HFFc6 (cell line): ENCODE results near the gene EPHX1. TPM values are rescaled to one million over a fixed set of nuclear protein-coding genes. Genes with fewer than 3 reads are reported as not detected.

Source experiments
- DNase-seq: peaks from one replicate; pipeline ENCODE4 v3.0.0-alpha.2; 2018
- H3K27ac Mint-ChIP-seq: 2 replicates; pipeline ENCODE4 v1.8.0; 2020; ENCODE audit warnings: mild to moderate bottlenecking, mixed read lengths
- H3K27me3 Mint-ChIP-seq: 2 replicates; pipeline ENCODE4 v1.8.0; 2021; ENCODE audit warnings: mild to moderate bottlenecking, moderate library complexity, mixed read lengths; ENCODE audit not compliant: insufficient read depth
- H3K36me3 Mint-ChIP-seq: 2 replicates; pipeline ENCODE4 v1.8.0; 2021; ENCODE audit warnings: low read depth, mixed read lengths
- H3K4me1 Mint-ChIP-seq: 2 replicates; pipeline ENCODE4 v1.8.0; 2020; ENCODE audit warnings: low read depth, mixed read lengths
- H3K4me3 Mint-ChIP-seq: 2 replicates; pipeline ENCODE4 v1.8.0; 2020; ENCODE audit warnings: mild to moderate bottlenecking, moderate library complexity, mixed read lengths
- H3K9me3 Mint-ChIP-seq: 2 replicates; pipeline ENCODE4 v1.8.0; 2020; ENCODE audit warnings: mild to moderate bottlenecking, mixed read lengths
- CTCF ChIP-seq: fragments of 200-600 bp; sonication (generic); IDR thresholded peaks from 2 replicates; pipeline ENCODE4 v1.5.0; 2021; ENCODE audit warnings: antibody characterized with exemption, mild to moderate bottlenecking
- total RNA-seq, 6 experiments: library from RNA; stranded (reverse); fragmentation: NEBNext Ultra II Directional; extraction: Animal tissue kit (Norgen Biotek cat#: 25700); gene quantifications; 2 replicates in 1 of 6; 3 replicates in 5 of 6; pipeline ENCODE4 v1.2.3, GENCODE V29; 2021

EPHX1 gene
- total RNA-seq, 6 experiments from 2014 or later: 30.3 to 38.7 (median 34.9) TPM

- H3K9me3 Mint-ChIP-seq: no peaks in the 10 kb centered on the region
- H3K36me3 Mint-ChIP-seq: no peaks in the 10 kb centered on the region
- DNase-seq: no peak
- no peak overlapping the region for H3K4me3 Mint-ChIP-seq
- TF ChIP-seq CTCF: no peak
- H3K4me1 Mint-ChIP-seq: peaks cover 6% of the 10 kb centered on the region
- no peaks in the 10 kb centered on the region; the same call in 1 of the 2 replicates for H3K27me3 Mint-ChIP-seq
- H3K27ac Mint-ChIP-seq: no peak overlapping the region
Observed at GRCh38 chr1:225888289-225888897, 78.5 kb downstream of the EPHX1 start.

GRCh38 chr1:225888898-225889601, 79.1 kb downstream of the EPHX1 start, which contains the start of gene LEFTY1:
Gene LEFTY1 (minus strand): TSS chr1:225889146. CDS start chr1:225889066, 80 bp downstream.
- Mint-ChIP-seq H3K4me1 (no peaks in the 10 kb centered on the region; the same call in 1 of the 2 replicates), H3K27ac (no peak within 1 kb of the TSS), H3K27me3 (no peaks in the 10 kb centered on the region; the same call in none of the 2 replicates), H3K4me3 (no peak within 1 kb of the TSS), H3K36me3 (no peaks in the 10 kb centered on the region), H3K9me3 (no peaks in the 10 kb centered on the region)
- TF ChIP-seq CTCF: no peak
- no peak for DNase-seq

GRCh38 chr1:225889743-225890142, 79.8 kb downstream of the EPHX1 start:
- no peaks in the 10 kb centered on the region for H3K9me3 Mint-ChIP-seq
- DNase-seq: no peak
- no peaks in the 10 kb centered on the region; the same call in none of the 2 replicates for H3K27me3 Mint-ChIP-seq
- no peak overlapping the region for H3K4me3 Mint-ChIP-seq
- TF ChIP-seq CTCF: no peak
- H3K4me1 Mint-ChIP-seq: no peaks in the 10 kb centered on the region; the same call in 1 of the 2 replicates
- no peaks in the 10 kb centered on the region for H3K36me3 Mint-ChIP-seq
- no peak overlapping the region for H3K27ac Mint-ChIP-seq

DNA sequence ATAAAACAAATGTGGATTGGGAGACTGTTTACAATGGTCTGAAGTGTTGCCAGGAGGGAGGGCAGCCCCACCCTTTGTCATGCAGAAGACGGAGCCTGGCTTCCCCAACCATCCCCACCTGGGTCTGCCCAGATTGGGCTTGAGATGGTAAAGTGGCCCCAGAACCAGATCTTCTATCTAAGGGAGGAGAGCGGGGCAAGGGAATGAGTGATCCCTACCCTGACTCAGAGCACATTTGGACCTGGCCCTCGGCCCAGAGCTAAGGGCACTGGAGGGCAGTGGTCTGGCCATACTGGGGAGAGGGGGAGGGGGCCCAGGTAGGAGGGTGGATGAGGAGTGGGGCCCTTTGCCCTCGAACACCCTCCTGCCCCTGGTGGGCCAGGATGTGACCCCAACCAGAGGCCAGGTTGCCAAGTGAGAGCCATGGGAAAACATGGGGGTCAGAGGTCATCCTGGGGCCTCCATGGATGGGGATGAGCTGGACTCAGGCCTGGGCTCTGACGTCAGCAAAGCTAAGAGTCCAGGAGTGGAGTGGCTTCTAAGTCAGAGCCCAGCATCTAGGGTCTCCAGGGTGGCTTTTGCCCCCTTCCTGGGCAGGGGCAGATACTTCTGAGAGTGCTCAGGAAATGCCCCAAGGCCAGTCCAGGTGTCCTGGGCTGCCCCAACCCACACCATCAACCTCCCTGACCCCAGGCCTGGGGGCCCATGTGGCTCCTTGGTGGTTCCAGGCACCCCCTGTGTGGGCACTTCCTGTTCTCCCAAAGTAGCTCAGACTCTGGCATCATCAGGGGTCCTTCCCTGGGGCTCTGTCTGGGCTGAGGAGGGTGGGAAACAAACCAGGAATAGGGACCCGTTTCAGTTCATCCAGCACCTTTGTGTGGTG, 80.7 kb downstream of the EPHX1 start:
- H3K4me3 Mint-ChIP-seq: no peak overlapping the region
- H3K36me3 Mint-ChIP-seq: no peaks in the 10 kb centered on the region
- H3K9me3 Mint-ChIP-seq: no peaks in the 10 kb centered on the region
- H3K27me3 Mint-ChIP-seq: no peaks in the 10 kb centered on the region; the same call in none of the 2 replicates
- H3K4me1 Mint-ChIP-seq: no peaks in the 10 kb centered on the region; the same call in 1 of the 2 replicates
- TF ChIP-seq CTCF: no peak
- DNase-seq: no peak
- no peak overlapping the region for H3K27ac Mint-ChIP-seq

GRCh38 chr1:225891229-225891972, 81.5 kb downstream of the EPHX1 start:
- Mint-ChIP-seq H3K36me3 (no peaks in the 10 kb centered on the region), H3K4me1 (no peaks in the 10 kb centered on the region; the same call in 1 of the 2 replicates)

More at GRCh38 chr1:225891229-225891972, 81.5 kb downstream of the EPHX1 start:
- no peak for DNase-seq
- no peaks in the 10 kb centered on the region for H3K9me3 Mint-ChIP-seq
- no peak for TF ChIP-seq CTCF
- no peak overlapping the region for H3K4me3 Mint-ChIP-seq
- H3K27ac Mint-ChIP-seq: no peak overlapping the region
- no peaks in the 10 kb centered on the region; the same call in none of the 2 replicates for H3K27me3 Mint-ChIP-seq
